NOMO-1 treated with dmso at 0.1 percent for 144 hours (cell line): ENCODE measurements around the gene IL1RAPL2.
"Not testable (repeated sequence)": the region's sequence is repeated elsewhere in the genome, so short reads cannot be mapped to it uniquely, and the experiment has no call there.

Experiments
- DNase-seq: peaks from one replicate; lab custom pipeline; 2025; ENCODE audit not compliant: unreplicated experiment; lab: John Stamatoyannopoulos, UW

Gene IL1RAPL2

DNA sequence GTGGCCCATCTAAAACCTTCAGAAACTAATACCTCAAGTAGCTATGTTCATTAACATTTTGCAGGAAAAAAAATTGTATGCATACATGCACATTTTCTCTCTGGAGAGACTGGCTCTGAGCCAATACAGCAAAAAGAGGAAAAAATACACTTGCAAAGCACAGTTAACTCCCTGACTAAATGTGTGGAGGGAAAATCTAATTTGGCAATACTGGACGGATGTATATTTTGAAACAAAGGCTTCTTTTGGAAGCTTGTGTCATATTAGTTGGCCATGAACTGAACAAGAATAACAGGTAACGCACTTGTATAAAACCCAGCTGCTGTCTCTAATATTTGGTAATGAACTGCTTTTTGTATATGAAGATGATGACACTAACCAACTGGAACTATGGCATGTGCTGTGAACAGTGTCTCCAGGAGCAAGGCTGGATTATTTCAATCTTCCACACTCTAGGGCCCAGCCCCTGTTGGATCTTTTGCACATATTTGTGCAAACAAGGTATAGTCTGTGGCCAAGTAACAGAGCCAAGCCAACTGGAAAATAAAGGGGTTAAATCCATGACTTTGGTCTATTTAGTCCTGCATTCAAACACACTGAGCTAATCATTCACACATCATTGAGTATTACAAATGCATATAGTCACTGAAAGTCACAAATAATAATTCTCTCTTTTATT, 1188.4 kb downstream of the IL1RAPL2 start:
- no peak for DNase-seq

DNA sequence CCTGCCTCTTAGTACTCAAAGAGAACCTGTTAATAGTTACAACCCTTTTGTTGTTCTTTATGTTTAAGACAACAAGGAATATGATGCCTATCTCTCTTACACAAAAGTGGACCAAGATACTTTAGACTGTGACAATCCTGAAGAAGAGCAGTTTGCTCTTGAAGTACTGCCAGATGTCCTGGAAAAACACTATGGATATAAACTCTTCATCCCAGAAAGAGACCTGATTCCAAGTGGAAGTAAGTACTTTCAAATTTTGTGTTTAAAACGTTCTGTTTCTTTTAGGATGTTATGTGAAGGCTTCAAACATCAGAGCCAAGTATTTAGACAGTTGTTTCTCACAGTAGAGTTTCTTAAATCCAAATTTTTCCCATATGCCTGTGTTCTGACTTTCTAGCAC, 1189.1 kb downstream of the IL1RAPL2 start:
- no peak for DNase-seq

DNA sequence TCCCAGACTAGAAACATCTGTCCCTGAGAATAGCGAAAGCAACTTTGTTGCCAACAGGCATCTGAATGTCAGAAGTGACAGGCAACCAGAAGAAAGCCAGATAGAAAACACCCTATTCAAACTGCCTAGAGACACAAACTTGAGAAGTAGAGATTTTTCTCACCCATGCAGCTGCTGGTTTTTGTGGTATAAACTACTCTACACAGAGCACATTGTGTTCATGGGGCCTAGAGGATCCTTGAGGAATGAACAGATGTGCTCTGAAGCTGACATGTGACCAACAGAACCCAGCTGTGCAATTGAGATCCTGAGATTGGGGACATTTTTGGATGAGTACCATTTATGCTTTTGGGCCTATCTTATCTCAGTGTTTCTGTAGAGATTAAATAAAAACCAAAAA, 1192.8 kb downstream of the IL1RAPL2 start:
- no peak for DNase-seq

DNA sequence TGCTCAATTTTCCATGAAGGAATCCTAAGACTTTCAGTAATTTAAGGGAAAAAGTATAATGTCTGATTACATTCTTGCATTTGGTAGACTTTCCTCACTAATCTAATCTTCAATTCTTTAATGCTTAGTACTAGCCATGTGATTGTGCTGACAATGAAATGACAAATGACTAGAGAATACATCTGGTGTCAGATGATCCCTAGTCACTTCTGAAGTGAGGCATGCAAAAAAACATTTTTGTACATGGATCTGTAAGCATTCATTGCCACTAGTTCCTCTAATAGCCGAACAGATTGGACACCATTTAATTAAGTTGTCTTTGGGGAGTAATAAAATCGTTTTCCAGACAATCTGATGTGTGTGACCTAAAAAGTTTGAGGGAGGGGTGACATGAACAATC, 1193.6 kb downstream of the IL1RAPL2 start:
- no peak for DNase-seq

DNA sequence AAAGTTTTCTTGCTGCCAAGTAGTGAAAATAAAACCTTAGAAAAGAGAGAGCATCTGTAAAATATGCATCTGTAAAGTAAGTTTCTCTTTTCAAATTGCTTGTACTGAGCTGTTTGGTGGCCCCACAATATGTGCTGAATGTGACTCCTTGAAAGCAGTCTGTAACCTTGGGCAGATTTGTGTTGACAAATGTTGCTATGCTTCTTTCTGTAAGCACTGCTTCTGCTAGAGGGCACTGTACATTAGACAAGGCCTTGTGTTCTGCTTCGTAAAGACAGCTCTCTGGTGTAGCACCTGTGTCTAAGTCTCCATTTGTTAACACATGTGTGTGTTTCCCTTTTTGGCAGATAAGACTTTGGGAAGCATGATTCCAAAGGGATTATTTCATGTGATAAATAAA, 1199.7 kb downstream of the IL1RAPL2 start:
- no peak for DNase-seq

DNA sequence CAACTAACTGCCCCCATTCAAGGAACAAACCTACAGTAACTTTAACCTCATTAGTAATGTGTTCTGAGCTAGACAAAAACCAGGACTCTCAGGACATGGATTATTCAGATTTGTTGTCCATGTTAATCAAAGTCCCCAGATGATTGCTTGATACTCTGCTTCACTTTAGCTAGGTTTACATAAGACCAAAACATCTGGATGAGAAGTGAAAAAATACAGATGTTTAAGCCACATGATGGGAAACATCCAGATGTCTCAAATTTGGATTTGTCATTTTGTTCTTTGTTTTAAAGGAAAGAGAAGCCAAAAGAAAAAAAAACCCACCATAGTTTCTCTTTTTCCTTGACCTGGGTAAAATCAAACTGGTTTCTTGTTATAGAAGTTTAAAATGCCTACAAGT, 1207.8 kb downstream of the IL1RAPL2 start:
- DNase-seq = no peak

DNA sequence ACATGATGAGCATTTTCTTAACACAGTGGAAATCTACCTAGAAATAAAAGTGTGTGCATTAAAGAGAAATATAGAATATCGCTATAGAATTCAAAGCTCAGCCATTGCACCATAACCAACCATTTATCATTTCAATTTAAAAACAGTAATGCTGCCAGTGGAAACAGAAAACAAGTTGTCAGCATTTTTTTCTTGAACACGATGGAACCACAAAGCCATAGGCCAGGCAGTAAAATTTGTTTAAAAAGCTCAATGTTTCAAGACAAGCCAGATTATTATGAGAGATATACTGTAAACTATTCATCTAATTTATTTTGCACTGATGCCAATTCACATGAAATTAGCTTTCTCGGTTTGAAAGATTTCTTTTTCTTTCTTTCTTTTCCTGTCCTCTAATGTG, 1209.7 kb downstream of the IL1RAPL2 start:
- DNase-seq = no peak

DNA sequence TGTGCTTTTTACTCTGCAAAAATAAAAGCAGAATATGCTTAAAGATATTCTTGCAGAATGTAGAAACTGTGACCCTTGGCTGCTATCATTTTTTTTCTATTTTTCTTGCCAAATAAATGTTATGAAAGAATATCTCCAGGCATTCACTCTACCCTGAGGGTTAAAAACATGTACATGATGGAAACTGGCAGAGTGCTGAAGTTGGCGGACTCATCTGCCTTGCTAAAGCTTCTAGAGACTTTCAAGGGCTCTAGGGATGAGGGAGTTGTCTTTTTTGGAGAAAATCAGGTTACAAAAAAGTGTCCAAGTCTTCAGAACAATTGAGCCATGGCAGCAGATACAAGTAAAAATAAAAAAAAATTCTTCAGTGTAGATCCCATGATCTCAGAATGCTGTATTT, 1215.8 kb downstream of the IL1RAPL2 start:
- DNase-seq = no peak

DNA sequence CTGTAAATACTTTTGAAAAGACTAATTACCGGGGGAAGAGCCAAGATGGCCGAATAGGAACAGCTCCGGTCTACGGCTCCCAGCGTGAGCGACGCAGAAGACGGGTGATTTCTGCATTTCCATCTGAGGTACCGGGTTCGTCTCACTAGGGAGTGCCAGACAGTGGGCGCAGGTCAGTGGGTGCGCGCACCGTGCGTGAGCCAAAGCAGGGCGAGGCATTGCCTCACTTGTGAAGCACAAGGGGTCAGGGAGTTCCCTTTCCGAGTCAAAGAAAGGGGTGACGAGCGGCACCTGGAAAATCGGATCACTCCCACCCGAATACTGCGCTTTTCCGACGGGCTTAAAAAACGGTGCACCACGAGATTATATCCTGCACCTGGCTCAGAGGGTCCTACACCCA, 1230.9 kb downstream of the IL1RAPL2 start:
- not testable (repeated sequence) for DNase-seq

DNA sequence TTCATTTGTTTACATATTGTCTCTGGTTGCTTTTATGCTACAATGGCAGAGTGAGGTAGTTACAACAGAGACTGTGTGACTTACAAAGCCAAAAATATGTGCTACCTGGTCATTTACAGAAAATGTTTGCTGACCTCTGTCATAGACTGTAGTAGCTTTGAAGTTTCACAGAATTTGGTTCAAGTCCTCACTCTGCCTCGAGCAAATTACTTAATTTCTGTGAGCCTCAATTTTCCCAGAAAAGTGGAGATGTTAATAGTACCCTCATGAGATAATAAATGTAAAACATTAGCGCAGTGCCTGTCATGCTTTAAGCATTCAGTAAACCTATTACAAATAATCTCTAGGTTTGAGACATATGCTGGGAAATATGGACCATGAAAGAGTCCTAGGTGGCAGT, 1237.9 kb downstream of the IL1RAPL2 start:
- no peak for DNase-seq

DNA sequence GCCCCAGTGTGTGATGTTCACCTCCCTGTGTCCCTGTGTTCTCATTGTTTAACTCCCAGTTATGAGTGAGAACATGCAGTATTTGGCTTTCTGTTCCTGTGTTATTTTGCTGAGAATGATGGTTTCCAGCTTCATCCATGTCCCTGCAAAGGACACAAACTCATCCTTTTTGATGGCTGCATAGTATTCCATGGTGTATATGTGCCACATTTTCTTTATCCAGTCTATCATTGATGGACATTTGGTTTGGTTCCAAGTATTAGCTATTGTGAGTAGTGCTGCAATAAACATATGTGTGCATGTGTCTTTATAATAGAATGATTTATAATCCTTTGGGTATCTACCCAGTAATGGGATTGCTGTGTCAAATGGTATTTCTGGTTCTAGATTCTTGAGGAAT, 1239.7 kb downstream of the IL1RAPL2 start:
- not testable (repeated sequence) for DNase-seq

DNA sequence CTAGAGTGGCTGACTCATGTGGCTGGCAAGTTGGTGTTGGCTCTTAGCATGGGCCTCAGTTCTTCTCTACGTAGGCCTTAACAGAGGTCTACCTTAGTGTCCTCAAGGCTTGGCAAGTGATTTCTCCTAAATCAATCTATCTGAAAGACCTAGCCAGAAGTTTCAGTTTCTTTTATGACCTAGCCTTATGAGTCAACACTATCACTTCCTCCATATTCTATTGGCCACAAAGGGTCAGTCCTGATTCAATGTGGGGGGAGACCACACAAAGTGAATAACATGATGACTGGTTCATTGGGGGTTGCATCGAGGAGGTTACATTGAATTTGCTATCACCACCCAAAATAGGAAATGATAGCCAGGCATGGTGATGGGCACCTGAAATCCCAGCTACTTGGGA, 1250.5 kb downstream of the IL1RAPL2 start:
- DNase-seq = no peak
